Measurements from ENCODE around the gene CLTCL1. TPM values are rescaled to one million over a fixed set of nuclear protein-coding genes. Genes with fewer than 3 reads are reported as not detected.

The CLTCL1 gene
- total and polyA plus RNA-seq, 5 donors: 16.6 to 26.7 (median 20.6) TPM

DNA sequence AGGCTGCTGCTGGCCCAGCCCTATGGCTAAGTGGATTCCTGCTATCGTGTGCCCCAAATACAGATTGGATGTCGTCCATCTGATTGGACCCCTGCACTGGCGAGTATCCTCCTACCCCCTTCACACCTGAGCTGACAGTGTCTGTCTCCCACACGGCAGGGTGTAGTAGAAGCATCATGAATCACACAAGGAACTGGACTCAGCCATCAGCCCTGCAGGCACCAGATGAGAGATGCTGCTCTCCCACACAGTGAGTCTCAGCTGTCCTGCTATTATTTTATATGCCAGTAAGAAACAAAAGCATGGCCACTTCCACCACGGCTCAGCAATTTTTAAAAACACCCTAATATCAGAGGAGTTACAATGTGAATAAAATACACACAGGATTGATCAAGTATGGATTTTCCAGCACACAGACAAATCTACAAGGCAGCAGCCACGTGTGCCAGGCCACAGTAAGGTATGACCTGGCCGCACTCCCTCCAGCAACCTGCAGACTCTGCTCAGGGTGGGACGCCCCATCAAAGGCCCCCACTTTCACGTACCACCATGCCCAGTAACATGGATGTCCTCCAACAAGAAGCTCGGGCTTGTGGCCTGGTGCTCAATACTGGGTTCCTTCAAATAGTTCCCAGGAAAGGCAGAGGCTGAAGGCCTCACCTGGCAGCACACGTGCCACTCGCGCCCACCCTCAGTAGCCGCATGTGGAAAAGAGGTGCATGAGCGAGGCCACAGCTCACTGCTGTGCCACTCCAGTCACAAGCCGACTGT lies 96.6 kb downstream of the CLTCL1 start:
- 93% methylated on average over 16 of the region's 16 CpGs for WGBS
- no peak overlapping the region for H3K4me3 ChIP-seq (ENCODE audit: low read length)
- ATAC-seq: no peak
- no peak for DNase-seq
- no peaks in the 10 kb centered on the region for H3K27me3 ChIP-seq (ENCODE audit: control insufficient read depth, insufficient read depth)
- no peaks in the 10 kb centered on the region for H3K9me3 ChIP-seq (ENCODE audit: control insufficient read depth, low read length)
- H3K4me1 ChIP-seq (ENCODE audit: control insufficient read depth, insufficient read depth, low read length): no peaks in the 10 kb centered on the region
- intact Hi-C loops (cut with DNase I): no loop called here
- H3K27ac ChIP-seq (ENCODE audit: low read length): no peak overlapping the region

GRCh38 chr22:19193879-19194278 lies 97.6 kb downstream of the CLTCL1 start:
- no peak overlapping the region for H3K4me3 ChIP-seq (ENCODE audit: low read length)
- WGBS: 95% methylated on average over 6 of the region's 6 CpGs
- DNase-seq: no peak
- intact Hi-C loops (cut with DNase I): no loop called here
- no peaks in the 10 kb centered on the region for H3K27me3 ChIP-seq (ENCODE audit: control insufficient read depth, insufficient read depth)
- H3K9me3 ChIP-seq (ENCODE audit: control insufficient read depth, low read length): no peaks in the 10 kb centered on the region
- no peak for ATAC-seq
- no peak overlapping the region for H3K27ac ChIP-seq (ENCODE audit: low read length)
- H3K4me1 ChIP-seq (ENCODE audit: control insufficient read depth, insufficient read depth, low read length): no peaks in the 10 kb centered on the region

GRCh38 chr22:19187716-19188563 lies 103.6 kb downstream of the CLTCL1 start:
- intact Hi-C loops (cut with DNase I): no loop called here
- WGBS: 88% methylated on average over 6 of the region's 6 CpGs
- no peaks in the 10 kb centered on the region for H3K4me1 ChIP-seq (ENCODE audit: control insufficient read depth, insufficient read depth, low read length)
- no peak for ATAC-seq
- no peak overlapping the region for H3K4me3 ChIP-seq (ENCODE audit: low read length)
- no peaks in the 10 kb centered on the region for H3K27me3 ChIP-seq (ENCODE audit: control insufficient read depth, insufficient read depth)
- no peaks in the 10 kb centered on the region for H3K9me3 ChIP-seq (ENCODE audit: control insufficient read depth, low read length)
- no peak overlapping the region for H3K27ac ChIP-seq (ENCODE audit: low read length)
- DNase-seq: no peak

DNA sequence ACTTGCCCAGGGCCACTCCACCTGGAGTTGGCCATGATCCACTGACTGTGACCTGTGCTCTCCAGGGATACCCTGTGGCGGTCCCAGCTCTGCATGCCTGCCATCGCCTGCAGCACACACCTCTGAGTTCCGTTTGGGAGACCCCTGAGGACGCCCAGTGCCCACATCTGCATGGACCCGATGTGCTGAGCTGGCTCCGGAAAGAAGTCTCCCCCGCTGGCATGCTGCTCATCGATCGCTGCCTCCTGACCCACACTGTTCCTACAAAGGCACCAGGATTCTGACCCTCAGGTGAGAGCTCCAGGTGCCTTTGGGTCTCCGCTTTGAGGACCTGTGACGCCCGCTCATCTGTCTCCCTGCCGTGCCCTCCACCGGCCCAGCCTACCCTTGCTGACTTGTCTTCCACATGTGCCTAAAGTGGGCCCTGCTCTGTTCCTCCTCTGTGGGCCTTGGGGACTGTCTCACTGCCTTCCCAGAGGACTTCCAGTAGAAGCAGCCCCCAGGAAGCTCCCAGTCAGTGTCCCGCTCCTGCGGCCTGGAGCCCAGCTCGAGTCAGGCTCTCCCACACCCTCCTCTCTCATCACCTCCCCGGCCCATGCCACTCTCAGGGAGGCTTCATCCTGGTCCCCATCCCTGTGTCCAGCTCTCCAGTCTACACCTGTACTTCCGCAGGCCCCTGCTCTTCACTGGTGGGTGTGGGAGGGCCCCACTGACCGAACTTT lies 107.1 kb downstream of the CLTCL1 start:
- 91% methylated on average over 20 of the region's 20 CpGs for WGBS
- no peaks in the 10 kb centered on the region for H3K9me3 ChIP-seq (ENCODE audit: control insufficient read depth, low read length)
- intact Hi-C loops (cut with DNase I): no loop called here
- no peak overlapping the region for H3K4me3 ChIP-seq (ENCODE audit: low read length)
- no peak for ATAC-seq
- H3K27me3 ChIP-seq (ENCODE audit: control insufficient read depth, insufficient read depth): no peaks in the 10 kb centered on the region
- H3K4me1 ChIP-seq (ENCODE audit: control insufficient read depth, insufficient read depth, low read length): no peaks in the 10 kb centered on the region
- H3K27ac ChIP-seq (ENCODE audit: low read length): no peak overlapping the region
- DNase-seq: no peak

- Histone ChIP-seq H3K27me3 (ENCODE audit: control insufficient read depth, insufficient read depth) (no peaks in the 10 kb centered on the region), H3K4me3 (ENCODE audit: low read length) (no peak overlapping the region), H3K9me3 (ENCODE audit: control insufficient read depth, low read length) (no peaks in the 10 kb centered on the region), H3K27ac (ENCODE audit: low read length) (no peak overlapping the region), H3K4me1 (ENCODE audit: control insufficient read depth, insufficient read depth, low read length) (no peaks in the 10 kb centered on the region)
- DNase-seq (no peak), ATAC-seq (no peak)
- intact Hi-C loops (cut with DNase I): no loop called here
- 92% methylated on average over 9 of the region's 9 CpGs for WGBS
These were observed 108.3 kb downstream of the CLTCL1 start for GRCh38 chr22:19183216-19183615.

DNA sequence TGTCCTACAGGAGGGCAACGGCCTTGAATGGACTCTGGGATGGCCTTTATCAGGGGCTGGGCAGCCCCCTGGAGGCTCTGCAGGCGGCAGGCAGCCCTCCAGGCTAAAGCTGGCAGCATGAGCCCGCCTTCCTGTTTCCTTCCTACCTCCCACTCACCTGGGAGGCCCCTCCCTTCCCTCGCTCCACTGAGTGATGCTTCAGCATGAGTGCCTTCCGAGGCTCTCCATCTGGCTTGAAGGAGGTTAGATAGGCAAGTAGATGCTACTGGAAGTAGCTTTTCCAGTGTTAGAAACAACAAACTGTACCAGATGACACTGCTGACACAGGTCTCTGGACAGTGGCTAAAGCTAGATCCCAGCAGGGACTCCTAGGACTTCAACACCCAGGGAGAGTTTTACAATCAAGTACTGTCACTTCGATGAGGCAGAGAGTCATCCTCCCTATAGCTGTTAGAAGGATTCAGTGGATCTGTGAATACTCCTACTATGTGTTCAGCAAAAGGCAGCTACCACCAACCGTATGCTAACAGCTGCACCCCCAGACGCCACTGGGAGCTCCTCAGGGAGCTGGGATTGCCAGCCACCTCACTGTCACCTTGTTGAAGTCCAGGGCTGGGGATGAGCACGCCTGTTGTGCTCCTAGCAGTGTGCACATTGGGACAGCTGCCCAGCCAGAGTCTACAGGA lies 108.9 kb downstream of the CLTCL1 start:
- H3K4me1 ChIP-seq (ENCODE audit: control insufficient read depth, insufficient read depth, low read length): no peaks in the 10 kb centered on the region
- DNase-seq: no peak
- no peaks in the 10 kb centered on the region for H3K27me3 ChIP-seq (ENCODE audit: control insufficient read depth, insufficient read depth)
- H3K4me3 ChIP-seq (ENCODE audit: low read length): no peak overlapping the region
- H3K27ac ChIP-seq (ENCODE audit: low read length): no peak overlapping the region
- intact Hi-C loops (cut with DNase I): no loop called here
- 67% methylated on average over 9 of the region's 9 CpGs for WGBS
- H3K9me3 ChIP-seq (ENCODE audit: control insufficient read depth, low read length): no peaks in the 10 kb centered on the region
- ATAC-seq: no peak

DNA sequence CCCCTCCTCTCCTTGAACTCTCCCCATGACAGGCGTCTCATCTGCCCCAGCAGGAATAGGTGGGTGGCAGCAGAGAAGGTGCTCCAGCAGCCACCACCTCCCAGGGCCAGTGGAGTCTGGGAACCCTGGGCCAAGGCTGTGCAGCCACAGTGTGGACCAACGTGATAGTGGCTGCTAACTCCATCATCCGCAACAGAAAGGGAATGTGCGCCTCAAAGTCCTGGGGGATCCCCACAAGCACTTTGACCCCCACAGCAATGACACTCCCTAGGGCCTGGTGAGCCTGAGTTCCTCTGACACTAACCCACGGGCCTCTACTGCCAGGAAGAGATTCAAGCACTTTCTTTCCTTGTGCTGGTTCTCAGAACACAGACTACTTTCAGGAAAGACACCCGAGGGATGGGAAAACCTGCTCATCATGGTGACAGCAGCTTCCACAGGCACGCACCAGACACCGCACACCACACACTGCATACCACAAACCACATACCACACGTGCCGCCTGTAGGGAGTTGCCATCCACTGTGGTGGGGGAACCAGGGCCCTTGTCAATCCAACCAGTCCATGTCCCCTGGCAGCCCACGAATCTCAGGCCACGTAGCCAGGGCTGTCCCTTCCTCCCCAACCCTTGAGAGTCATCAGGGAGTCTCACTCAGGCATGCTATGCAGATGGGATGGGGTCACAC lies 109.6 kb downstream of the CLTCL1 start:
- H3K4me1 ChIP-seq (ENCODE audit: control insufficient read depth, insufficient read depth, low read length): no peaks in the 10 kb centered on the region
- no peak overlapping the region for H3K27ac ChIP-seq (ENCODE audit: low read length)
- no peaks in the 10 kb centered on the region for H3K27me3 ChIP-seq (ENCODE audit: control insufficient read depth, insufficient read depth)
- intact Hi-C loops (cut with DNase I): no loop called here
- DNase-seq (no peak), ATAC-seq (no peak)
- 68% methylated on average over 12 of the region's 12 CpGs for WGBS
- no peaks in the 10 kb centered on the region for H3K9me3 ChIP-seq (ENCODE audit: control insufficient read depth, low read length)
- no peak overlapping the region for H3K4me3 ChIP-seq (ENCODE audit: low read length)

- no peak for ATAC-seq
- WGBS: 91% methylated on average over 11 of the region's 11 CpGs
- DNase-seq: no peak
- no peaks in the 10 kb centered on the region for H3K4me1 ChIP-seq (ENCODE audit: control insufficient read depth, insufficient read depth, low read length)
- no peaks in the 10 kb centered on the region for H3K9me3 ChIP-seq (ENCODE audit: control insufficient read depth, low read length)
- no peak overlapping the region for H3K27ac ChIP-seq (ENCODE audit: low read length)
- intact Hi-C loops (cut with DNase I): no loop called here
- no peaks in the 10 kb centered on the region for H3K27me3 ChIP-seq (ENCODE audit: control insufficient read depth, insufficient read depth)
- H3K4me3 ChIP-seq (ENCODE audit: low read length): no peak overlapping the region
These were observed 110.6 kb downstream of the CLTCL1 start for GRCh38 chr22:19180740-19181410.

- H3K9me3 ChIP-seq (ENCODE audit: control insufficient read depth, low read length): no peaks in the 10 kb centered on the region
- no peaks in the 10 kb centered on the region for H3K27me3 ChIP-seq (ENCODE audit: control insufficient read depth, insufficient read depth)
- no peaks in the 10 kb centered on the region for H3K4me1 ChIP-seq (ENCODE audit: control insufficient read depth, insufficient read depth, low read length)
- DNase-seq (no peak), ATAC-seq (no peak)
- intact Hi-C loops (cut with DNase I): no loop called here
- H3K4me3 ChIP-seq (ENCODE audit: low read length): no peak overlapping the region
- WGBS: 90% methylated on average over 9 of the region's 9 CpGs
- no peak overlapping the region for H3K27ac ChIP-seq (ENCODE audit: low read length)
These were observed 111.3 kb downstream of the CLTCL1 start for GRCh38 chr22:19180234-19180633.

Measured in right cardiac atrium (tissue), 5 donors.